Immature natural killer cell (primary cell): ENCODE measurements around the gene SPIN2B. TPM values are rescaled to one million over a fixed set of nuclear protein-coding genes. Genes with fewer than 3 reads are reported as not detected.
A peak's percentile ranks its signal among the peaks of the same experiment; 100 is the strongest.
"Not testable (repeated sequence)": the region's sequence is repeated elsewhere in the genome, so short reads cannot be mapped to it uniquely, and the experiment has no call there.

Experiments used
- DNase-seq, 3 donors: peaks; one replicate each; pipeline ENCODE4 v3.0.0; 2022; ENCODE audit warnings: mixed read lengths in 1 of 3
- H3K27ac Mint-ChIP-seq, 6 donors: one replicate each; pipeline ENCODE4 v1.8.0; 2020; ENCODE audit warnings: mixed read lengths in 6 of 6, mild to moderate bottlenecking in 5 of 6, inconsistent platforms in 4 of 6, moderate library complexity in 3 of 6
- H3K27me3 Mint-ChIP-seq, 3 donors: one replicate each; pipeline ENCODE4 v1.8.0; 2020 to 2021; ENCODE audit warnings: low read depth in 3 of 3, mild to moderate bottlenecking in 3 of 3, mixed read lengths in 3 of 3, moderate library complexity in 3 of 3, inconsistent platforms in 1 of 3
- H3K36me3 Mint-ChIP-seq, 3 donors: one replicate each; pipeline ENCODE4 v1.8.0; 2020; ENCODE audit warnings: mixed read lengths in 3 of 3, inconsistent platforms in 2 of 3, mild to moderate bottlenecking in 2 of 3
- H3K4me1 Mint-ChIP-seq, 2 donors: one replicate each; pipeline ENCODE4 v1.8.0; 2020; ENCODE audit warnings: inconsistent platforms in 2 of 2, mild to moderate bottlenecking in 2 of 2, mixed read lengths in 2 of 2, moderate library complexity in 1 of 2
- H3K4me3 Mint-ChIP-seq, 5 donors: one replicate each; pipeline ENCODE4 v1.8.0; 2020; ENCODE audit warnings: mild to moderate bottlenecking in 5 of 5, mixed read lengths in 5 of 5, inconsistent platforms in 3 of 5, moderate library complexity in 3 of 5
- H3K9me3 Mint-ChIP-seq, 6 donors: one replicate each; pipeline ENCODE4 v1.8.0; 2020; ENCODE audit warnings: mild to moderate bottlenecking in 6 of 6, mixed read lengths in 6 of 6, inconsistent platforms in 4 of 6, moderate library complexity in 3 of 6
- polyA plus RNA-seq, 3 donors: library from polyadenylated mRNA; unstranded; fragments of 300-500 nt; fragmentation: Illumina TruSeq; gene quantifications; one replicate each; pipeline ENCODE4 v1.2.3, GENCODE V29; 2021

The SPIN2B gene
- polyA plus RNA-seq, 3 donors from 2014 or later = 14.9 to 17.1 (median 16.1) TPM

DNA sequence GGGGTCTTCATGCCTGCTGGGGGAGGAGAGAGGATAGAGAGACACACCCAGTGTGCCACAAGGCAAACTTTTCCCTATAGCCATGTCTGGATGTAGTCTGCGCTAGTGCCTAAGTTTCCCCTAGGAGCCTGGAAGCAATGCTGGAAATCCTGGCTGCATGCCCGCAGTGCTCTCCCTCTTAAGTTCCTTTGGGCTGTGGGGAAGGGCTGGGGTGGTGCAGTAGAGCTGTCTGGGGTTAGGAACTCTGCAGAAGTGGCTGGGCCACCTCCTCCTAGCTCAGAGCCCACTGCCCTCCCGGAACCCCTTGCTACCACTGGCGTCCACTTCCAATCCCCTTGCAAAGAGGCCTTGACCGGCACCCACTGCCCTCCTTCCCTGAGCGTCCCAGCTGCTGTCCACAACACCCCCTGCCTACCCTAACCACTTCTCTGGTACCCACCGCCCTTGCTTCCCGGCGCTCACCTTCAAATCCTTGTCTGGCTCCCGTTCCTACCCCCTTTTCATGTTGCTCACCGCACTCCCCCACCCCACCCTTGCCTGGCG is 658 bp downstream of the SPIN2B start:
- not testable (repeated sequence) for H3K4me1 Mint-ChIP-seq, H3K9me3 Mint-ChIP-seq, H3K27me3 Mint-ChIP-seq, DNase-seq, H3K36me3 Mint-ChIP-seq
- H3K27ac Mint-ChIP-seq = peak overlapping the region; percentile 75 to 90 (median 86)
- H3K4me3 Mint-ChIP-seq = peak overlapping the region; percentile 92 to 96 (median 94)

DNA sequence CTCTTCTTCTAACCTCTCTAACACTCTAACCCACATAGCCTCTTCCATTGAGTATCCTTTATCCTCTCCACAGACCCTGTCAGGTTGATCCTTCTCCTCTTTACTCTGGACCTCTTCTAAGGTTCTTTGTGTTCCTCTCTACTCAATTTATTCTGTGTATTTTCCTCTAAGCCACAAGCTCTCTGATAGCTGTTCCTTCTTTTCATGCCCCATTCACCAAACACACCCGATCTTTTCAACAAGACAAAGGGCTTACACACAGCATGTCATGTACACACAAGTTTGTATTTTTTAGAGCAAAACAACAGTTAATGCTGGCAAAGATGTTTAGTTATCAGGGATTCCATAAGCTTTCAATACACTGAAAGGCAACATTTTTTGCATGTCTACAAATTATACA is 1.9 kb downstream of the SPIN2B start:
- Mint-ChIP-seq H3K36me3 (peaks cover 0 to 3% (median 0%) of the 10 kb centered on the region in 3 donors), H3K4me1 (peaks cover 6 to 7% of the 10 kb centered on the region in 2 donors), H3K27me3 (peaks cover 0 to 3% (median 3%) of the 10 kb centered on the region in 3 donors), H3K27ac (peak overlapping the region in 4 of 6 donors; percentile 3 to 56 (median 31)), H3K4me3 (no peak overlapping the region), H3K9me3 (no peaks in the 10 kb centered on the region)
- DNase-seq = no peak

DNA sequence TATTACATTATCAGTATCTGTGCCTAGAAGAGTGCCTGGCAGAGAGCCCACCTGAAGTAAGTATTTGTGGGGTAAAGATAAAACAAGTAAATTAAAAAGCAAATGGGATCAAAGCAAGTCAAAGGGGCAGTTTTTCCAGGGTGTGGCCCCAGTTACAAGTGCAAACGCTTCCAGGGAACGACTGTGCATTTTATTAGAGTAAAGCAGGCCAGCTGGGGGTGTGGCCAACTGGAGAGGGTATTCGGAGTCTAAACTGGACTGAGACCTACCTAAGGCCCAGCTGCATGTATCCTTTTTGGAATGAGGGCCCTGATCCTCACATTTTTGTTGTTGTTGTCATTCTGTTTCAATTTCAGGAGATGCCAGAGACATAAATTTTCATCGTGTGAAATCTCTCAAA is 3.8 kb downstream of the SPIN2B start:
- H3K4me3 Mint-ChIP-seq, H3K9me3 Mint-ChIP-seq, H3K36me3 Mint-ChIP-seq, DNase-seq, H3K27ac Mint-ChIP-seq, H3K27me3 Mint-ChIP-seq, H3K4me1 Mint-ChIP-seq: not testable (repeated sequence)

DNA sequence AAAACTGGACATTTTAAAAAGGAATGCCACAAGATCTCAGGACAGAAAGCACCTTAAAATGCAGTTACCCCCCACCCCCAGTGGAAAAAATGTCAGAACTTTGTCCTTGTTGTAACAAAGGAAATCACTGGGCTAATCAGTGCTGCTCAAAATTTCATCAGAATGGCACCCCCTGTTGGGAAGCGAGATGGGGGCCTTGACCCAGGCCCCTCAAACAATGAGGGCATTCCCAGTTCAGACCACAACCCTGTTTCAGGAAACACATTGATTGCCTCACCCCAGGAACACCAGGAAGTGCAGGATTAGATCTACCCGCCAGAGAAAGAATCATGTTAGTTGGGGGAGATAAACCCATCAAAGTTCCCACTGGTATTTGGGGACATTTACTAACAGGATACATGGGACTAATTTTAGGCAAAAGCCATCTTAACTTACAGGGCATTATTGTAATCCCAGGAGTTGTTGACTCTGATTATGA is 16.4 kb downstream of the SPIN2B start:
- no peaks in the 10 kb centered on the region for H3K4me1 Mint-ChIP-seq

DNA sequence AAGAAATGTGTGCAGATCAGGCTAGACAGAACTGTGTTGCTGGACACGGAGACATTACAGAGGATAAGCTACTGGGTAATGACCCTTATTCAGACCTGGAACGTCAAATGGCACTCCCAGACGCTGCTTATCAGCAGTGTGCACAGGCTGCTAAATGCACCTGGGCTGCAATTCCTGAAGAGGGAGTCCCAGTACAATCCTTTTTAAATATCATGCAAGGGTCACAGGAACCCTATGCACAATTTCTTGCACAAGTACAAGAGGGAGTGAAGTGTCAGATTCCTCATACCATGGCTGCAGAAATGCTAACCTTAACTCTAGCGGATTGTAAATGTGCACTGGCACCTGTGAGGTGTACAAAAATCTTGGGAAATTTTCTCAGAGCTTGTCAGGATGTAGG is 16.9 kb downstream of the SPIN2B start:
- H3K9me3 Mint-ChIP-seq = peaks cover 0 to 6% (median 0%) of the 10 kb centered on the region in 6 donors
- no peak overlapping the region for H3K27ac Mint-ChIP-seq
- no peak overlapping the region for H3K4me3 Mint-ChIP-seq
- peaks cover 10 to 17% (median 14%) of the 10 kb centered on the region in 3 donors for H3K36me3 Mint-ChIP-seq
- peaks cover 3 to 7% (median 3%) of the 10 kb centered on the region in 3 donors for H3K27me3 Mint-ChIP-seq
- H3K4me1 Mint-ChIP-seq = no peaks in the 10 kb centered on the region
- no peak for DNase-seq

More for the DNA sequence above, 16.4 kb downstream of the SPIN2B start:
- no peak for DNase-seq
- H3K36me3 Mint-ChIP-seq = peaks cover 12 to 14% (median 12%) of the 10 kb centered on the region in 3 donors
- no peak overlapping the region for H3K27ac Mint-ChIP-seq
- H3K9me3 Mint-ChIP-seq = peaks cover 0 to under 1% (median 0%) of the 10 kb centered on the region in 6 donors
- no peak overlapping the region for H3K4me3 Mint-ChIP-seq
- peaks cover 3 to 5% (median 3%) of the 10 kb centered on the region in 3 donors for H3K27me3 Mint-ChIP-seq

DNA sequence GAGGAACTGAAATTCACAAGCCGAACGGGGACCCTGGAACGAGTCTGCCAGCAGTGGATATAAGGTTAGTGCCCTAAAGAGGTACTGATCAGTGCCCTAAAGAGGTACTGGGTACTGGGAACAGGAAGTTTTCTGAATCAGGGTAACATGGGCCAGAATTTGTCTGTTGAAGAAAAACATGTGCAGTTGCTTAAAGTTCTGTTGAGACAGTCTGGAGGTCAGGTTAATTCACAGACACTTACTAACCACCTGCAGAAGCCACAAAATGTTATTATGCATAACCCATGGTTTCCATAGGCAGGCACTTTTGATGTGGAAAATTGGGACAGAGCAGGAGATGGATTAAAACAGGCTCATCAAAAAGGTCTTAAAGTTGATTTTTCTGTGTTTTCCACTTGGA is 17.9 kb downstream of the SPIN2B start:
- H3K4me3 Mint-ChIP-seq = no peak overlapping the region
- H3K27me3 Mint-ChIP-seq = peaks cover 3 to 6% (median 5%) of the 10 kb centered on the region in 3 donors
- peaks cover 0 to 6% (median 0%) of the 10 kb centered on the region in 6 donors for H3K9me3 Mint-ChIP-seq
- peaks cover 6 to 19% (median 11%) of the 10 kb centered on the region in 3 donors for H3K36me3 Mint-ChIP-seq
- no peak for DNase-seq
- H3K27ac Mint-ChIP-seq = no peak overlapping the region
- H3K4me1 Mint-ChIP-seq = no peaks in the 10 kb centered on the region

DNA sequence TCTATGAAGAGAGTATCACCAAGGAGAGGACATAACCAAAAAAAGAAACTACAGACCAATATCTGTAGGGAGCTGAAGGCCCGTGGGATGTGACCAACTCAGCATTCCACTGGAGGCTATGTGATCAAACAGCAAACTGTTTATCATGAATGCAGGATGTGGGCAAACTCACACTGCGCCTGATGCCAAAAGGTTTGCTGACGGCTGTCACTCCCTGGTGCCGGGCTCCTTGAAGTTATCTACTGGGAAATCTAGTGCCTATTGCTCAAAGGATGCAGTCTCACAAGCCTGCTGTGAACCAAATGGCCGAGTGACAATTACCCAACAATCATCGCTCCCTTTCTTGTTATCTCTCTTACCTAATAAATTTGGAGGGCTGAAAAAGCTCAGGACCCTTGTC is 18.4 kb downstream of the SPIN2B start:
- H3K27ac Mint-ChIP-seq, H3K9me3 Mint-ChIP-seq, DNase-seq, H3K27me3 Mint-ChIP-seq, H3K4me3 Mint-ChIP-seq, H3K4me1 Mint-ChIP-seq: not testable (repeated sequence)
- H3K36me3 Mint-ChIP-seq = peaks cover 9 to 24% (median 17%) of the 10 kb centered on the region in 3 donors

DNA sequence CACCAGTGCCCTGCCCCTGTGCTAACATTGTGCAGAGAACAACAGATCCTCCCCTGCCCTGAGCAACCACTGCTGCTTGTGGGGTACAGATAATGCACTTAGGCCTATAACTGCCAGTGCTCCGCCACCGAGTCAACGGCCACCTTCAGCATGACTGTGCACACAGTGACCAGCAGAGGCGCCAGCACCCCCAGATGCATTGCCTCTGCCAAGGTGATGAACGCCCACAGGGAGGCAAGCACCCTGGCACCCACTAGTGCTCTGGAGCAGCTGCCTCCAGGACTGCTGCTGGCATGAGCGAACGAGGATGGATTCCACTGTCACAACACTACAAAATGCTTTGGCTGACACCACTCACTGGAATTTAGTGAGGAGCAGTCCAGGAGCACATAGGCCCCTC is 38.2 kb downstream of the SPIN2B start:
- Mint-ChIP-seq H3K4me3 (no peak overlapping the region), H3K9me3 (peaks cover 0 to 7% (median 0%) of the 10 kb centered on the region in 6 donors), H3K27ac (no peak overlapping the region), H3K36me3 (peaks cover 15 to 25% (median 16%) of the 10 kb centered on the region in 3 donors), H3K4me1 (no peaks in the 10 kb centered on the region), H3K27me3 (peaks cover 2 to 11% (median 4%) of the 10 kb centered on the region in 3 donors)
- DNase-seq = no peak

DNA sequence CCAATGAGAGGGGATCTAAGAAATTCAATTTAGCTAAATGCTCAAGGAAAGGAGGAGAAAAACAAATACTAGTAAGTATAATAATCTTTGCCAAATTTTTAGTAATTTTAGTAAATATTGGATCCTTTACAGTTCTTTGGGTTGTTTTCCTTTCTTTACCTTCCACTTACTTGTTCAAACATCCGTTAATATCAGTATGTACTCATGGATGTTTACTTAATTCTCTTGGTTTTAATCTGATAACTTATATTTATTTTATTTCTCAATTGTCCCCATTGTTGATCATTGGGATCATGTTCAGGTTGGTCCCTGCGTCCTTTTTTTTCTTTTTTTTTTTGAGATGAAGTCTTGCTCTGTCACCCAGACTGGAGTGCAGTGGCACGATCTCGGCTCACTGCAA is 46.9 kb downstream of the SPIN2B start:
- H3K4me3 Mint-ChIP-seq = no peak overlapping the region
- H3K9me3 Mint-ChIP-seq = peaks cover 0 to 2% (median 0%) of the 10 kb centered on the region in 6 donors
- H3K27me3 Mint-ChIP-seq = peaks cover 0 to 12% (median 2%) of the 10 kb centered on the region in 3 donors
- H3K4me1 Mint-ChIP-seq = no peaks in the 10 kb centered on the region
- DNase-seq = no peak
- no peak overlapping the region for H3K27ac Mint-ChIP-seq
- no peaks in the 10 kb centered on the region for H3K36me3 Mint-ChIP-seq

DNA sequence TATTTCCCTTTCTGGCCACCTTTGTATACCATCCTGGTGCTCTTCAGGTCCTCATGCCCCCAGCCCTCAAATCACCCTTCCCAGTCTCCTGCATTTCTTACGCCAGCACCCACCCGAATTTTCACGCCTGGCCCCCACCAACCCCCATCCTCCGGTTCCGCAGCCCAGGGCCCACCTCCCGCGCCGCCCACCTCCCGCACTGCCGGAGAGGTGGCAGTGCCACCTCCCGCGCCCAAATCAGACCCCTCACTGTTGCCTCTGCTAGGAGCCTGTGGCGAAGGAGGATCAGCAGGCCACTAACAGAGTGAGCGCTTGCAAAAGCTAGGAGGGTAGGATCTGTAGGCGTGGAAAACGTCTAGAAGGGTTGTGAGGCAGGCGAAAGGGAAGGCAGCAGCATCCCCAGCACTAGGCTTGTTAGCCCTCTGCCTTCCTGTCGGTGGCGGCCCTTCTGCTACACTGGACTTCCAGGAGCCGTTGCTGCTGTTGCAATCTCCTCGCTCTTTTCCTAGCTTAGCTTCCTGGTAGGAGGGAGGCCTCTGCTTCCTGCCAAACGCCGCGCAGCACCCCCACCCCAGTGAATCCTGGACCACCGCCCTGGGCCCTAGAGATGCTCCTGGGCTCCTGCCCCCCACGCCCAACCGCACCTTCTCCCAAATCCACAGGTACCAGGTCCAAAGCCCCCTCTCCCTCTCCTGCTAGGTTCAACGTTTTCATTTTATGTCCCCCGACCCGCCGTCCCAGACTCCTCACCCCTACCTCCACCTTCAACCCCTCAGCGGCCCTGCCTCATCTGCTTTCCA is 51.0 kb downstream of the SPIN2B start:
- peaks cover 0 to under 1% (median 0%) of the 10 kb centered on the region in 6 donors for H3K9me3 Mint-ChIP-seq
- H3K4me1 Mint-ChIP-seq = no peaks in the 10 kb centered on the region
- H3K27me3 Mint-ChIP-seq = peaks cover 0 to 6% (median 2%) of the 10 kb centered on the region in 3 donors
- peaks cover 0 to 6% (median 0%) of the 10 kb centered on the region in 3 donors for H3K36me3 Mint-ChIP-seq
- no peak for DNase-seq
- H3K4me3 Mint-ChIP-seq = no peak overlapping the region
- peak overlapping the region in 1 of 6 donors; percentile 13 for H3K27ac Mint-ChIP-seq

Other genes with a start within 250 kb of the SPIN2B start
- gene SPIN3, start 126.0 kb downstream of the SPIN2B start, polyA plus RNA-seq = 1 to 10 TPM; 1.9 to 4.6 (median 4.0) TPM
- gene SPIN2A, start 15.8 kb upstream of the SPIN2B start, polyA plus RNA-seq = under 1 TPM in 1 of 3 donors, not detected in 2; 0.09 TPM
- gene FAAH2, start 165.2 kb upstream of the SPIN2B start, polyA plus RNA-seq = not detected